Urinary bladder (tissue), 4 donors: ENCODE measurements around the gene MEIOC. TPM values are rescaled to one million over a fixed set of nuclear protein-coding genes. Genes with fewer than 3 reads are reported as not detected.
A peak's percentile ranks its signal among the peaks of the same experiment; 100 is the strongest.
"Not testable (repeated sequence)": the region's sequence is repeated elsewhere in the genome, so short reads cannot be mapped to it uniquely, and the experiment has no call there.

Experiments
- DNase-seq: peaks from one replicate; pipeline ENCODE4 v3.0.0-alpha.2; 2015; ENCODE audit errors: extremely low spot score
- H3K27ac ChIP-seq: one replicate; pipeline ENCODE4 v1.5.1; 2013; ENCODE audit warnings: low read depth, mild to moderate bottlenecking, moderate library complexity
- H3K36me3 ChIP-seq: one replicate; pipeline ENCODE4 v1.6.1; 2013; ENCODE audit warnings: mild to moderate bottlenecking, moderate library complexity; ENCODE audit not compliant: insufficient read depth
- H3K4me1 ChIP-seq: one replicate; pipeline ENCODE4 v1.6.1; 2013; ENCODE audit warnings: mild to moderate bottlenecking, moderate library complexity; ENCODE audit not compliant: insufficient read depth
- H3K4me3 ChIP-seq: one replicate; pipeline ENCODE4 v1.5.1; 2013; ENCODE audit warnings: low read depth, low read length
- WGBS: extraction: QIAGEN DNeasy Blood & Tissue Kit; methylation state at CpG from one replicate; pipeline ENCODE4 v1.1.7; 2013; 5-methylcytosine and 5-hydroxymethylcytosine counted together
- polyA plus RNA-seq: library from polyadenylated mRNA; stranded (reverse); fragments of 200-250 nt; gene quantifications from one replicate; pipeline ENCODE4 v1.2.3, GENCODE V29; 2013
- small RNA-seq: library from RNA; depleted of rRNA; stranded (forward); fragments of <200 nt; gene quantifications from one replicate; pipeline ENCODE3, GENCODE V24; 2014
- total RNA-seq: library from RNA; depleted of rRNA; stranded (reverse); fragments of >200 nt; gene quantifications from one replicate; pipeline ENCODE4 v1.2.3, GENCODE V29; 2014
- donor health status: healthy with polysubstance abuse.
- donor health status: healthy.

The MEIOC gene
- total and polyA plus RNA-seq, 2 donors, result 0.05 TPM; not detected in 1

DNA sequence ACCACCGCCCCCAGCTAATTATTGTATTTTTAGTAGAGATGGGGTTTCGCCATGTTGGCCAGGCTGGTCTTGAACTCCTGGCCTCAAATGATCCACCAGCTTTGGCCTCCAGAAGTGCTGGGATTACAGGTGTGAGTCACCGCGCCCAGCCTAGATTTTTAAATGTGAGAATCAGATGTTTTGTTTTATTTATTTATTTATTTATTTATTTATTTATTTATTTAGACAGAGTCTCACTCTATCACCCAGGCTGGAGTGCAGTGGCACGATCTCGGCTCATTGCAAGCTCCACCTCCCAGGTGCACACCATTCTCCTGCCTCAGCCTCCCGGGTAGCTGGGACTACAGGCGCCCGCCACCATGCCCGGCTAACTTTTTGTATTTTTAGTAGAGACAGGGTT is 44.0 kb downstream of the MEIOC start:
- WGBS, result 90% methylated on average over 10 of the region's 10 CpGs
- not testable (repeated sequence) for H3K4me3 ChIP-seq, H3K4me1 ChIP-seq, H3K36me3 ChIP-seq, DNase-seq, H3K27ac ChIP-seq

DNA sequence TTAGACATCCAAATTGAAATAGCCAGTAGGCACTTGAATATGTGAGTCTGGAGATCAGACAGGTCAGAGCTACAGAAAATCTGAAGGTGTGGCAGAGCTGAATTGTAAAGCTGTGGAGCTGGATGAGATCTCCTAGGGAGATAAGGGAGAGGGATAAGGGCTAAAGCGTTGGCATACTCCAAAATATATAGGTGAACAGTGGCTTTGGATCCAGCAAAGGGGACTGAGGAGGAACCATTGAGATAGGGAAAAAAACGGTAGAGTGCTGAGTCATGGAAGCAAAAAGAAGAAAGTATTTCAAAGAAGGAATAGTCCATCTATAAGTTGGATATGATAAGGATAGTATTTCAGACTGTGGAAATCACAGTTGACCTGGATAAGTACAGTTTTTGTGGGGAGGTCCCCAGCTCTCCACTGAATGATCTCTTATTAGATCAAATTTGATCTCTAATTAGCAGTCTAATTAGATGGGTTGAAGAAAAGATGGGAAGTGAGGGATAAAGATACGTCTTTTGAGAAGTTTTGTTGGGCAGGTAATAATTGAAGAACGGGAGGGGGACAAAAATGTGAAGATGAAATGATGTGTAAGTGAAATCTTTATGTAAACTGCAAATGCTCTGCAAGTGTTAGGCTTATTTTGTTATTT is 51.6 kb downstream of the MEIOC start:
- H3K36me3 ChIP-seq, result no peaks in the 10 kb centered on the region
- H3K27ac ChIP-seq, result peak overlapping the region; percentile 48
- no peak for DNase-seq
- peak overlapping the region; percentile 70 for H3K4me3 ChIP-seq
- no peaks in the 10 kb centered on the region for H3K4me1 ChIP-seq
- 29% methylated on average over 4 of the region's 4 CpGs for WGBS

DNA sequence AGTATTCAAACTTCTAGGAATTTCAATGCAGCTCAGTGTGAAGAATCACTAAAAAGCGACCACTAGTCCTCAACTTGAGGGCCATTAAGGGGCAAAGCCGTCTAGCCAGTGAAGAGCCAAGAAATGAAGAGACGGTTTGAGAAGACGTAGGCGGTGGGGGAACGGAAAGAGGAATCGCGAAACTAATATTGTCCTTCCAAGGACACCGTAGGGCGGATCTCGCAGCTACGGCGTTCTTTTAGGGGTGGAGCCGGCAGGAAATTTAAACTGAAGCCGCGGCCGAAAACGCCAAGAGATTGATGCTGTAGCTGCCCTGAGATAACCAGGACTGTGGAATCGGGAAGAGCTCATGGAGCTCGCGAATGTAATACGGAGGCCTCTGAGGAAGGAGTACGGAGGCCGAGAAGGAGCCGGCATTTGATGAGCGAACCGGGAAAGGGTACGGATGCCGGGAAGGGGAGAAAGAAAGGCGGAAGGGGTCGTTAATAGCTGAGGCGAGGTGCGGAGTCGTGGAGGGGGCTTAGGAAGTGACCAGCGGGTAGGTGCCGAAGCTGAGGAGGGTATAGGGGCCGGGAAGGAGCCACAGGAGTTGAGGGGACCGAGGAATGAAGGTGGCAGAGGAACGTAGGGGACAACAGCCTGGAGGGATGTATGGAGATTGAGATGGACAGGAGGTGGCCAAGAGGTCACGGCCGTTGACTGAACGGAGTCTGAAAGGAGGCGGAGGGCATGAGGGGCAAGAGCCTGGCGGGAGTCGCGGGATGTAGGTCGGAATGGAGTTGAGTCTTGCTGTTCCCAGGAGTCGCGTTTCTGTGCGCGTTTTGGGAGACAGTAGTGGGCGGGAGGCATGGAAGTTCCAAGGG is 52.4 kb downstream of the MEIOC start, which contains the start of gene DBF4B:
DBF4B (plus strand) TSS at position 265 of the 863 bp plus-strand sequence; CDS start at position 421, 156 bp downstream.
- H3K4me1 ChIP-seq, result no peaks in the 10 kb centered on the region
- H3K36me3 ChIP-seq, result no peaks in the 10 kb centered on the region
- peak within 1 kb of the TSS; percentile 70 for H3K4me3 ChIP-seq
- WGBS, result under 1% methylated on average over 52 of the region's 52 CpGs
- peak; percentile 86 for DNase-seq
- H3K27ac ChIP-seq, result peak within 1 kb of the TSS; percentile 48

DNA sequence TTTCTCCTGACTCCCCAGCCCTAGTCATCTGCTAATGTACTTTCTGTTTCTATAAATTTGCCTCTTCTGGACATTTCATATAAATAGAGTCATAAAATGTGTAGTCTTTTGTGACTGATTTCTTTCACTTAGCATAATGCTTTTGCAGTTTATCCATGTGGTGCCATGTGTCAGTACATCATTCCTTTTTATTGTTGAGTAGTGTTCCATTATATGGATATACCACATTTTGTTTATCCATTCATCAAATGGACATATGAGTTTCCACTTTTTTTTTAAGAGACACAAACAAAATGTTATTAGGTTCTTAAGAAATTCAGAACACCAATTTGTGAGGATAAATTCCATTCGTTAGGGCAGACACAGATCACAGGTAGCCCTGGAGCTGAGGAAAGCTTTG is 63.2 kb downstream of the MEIOC start:
- DNase-seq, result no peak
- H3K4me3 ChIP-seq, result no peak overlapping the region
- no peak overlapping the region for H3K27ac ChIP-seq
- 95% methylated on average over 1 of the region's 1 CpG for WGBS
- H3K36me3 ChIP-seq, result no peaks in the 10 kb centered on the region
- H3K4me1 ChIP-seq, result no peaks in the 10 kb centered on the region

DNA sequence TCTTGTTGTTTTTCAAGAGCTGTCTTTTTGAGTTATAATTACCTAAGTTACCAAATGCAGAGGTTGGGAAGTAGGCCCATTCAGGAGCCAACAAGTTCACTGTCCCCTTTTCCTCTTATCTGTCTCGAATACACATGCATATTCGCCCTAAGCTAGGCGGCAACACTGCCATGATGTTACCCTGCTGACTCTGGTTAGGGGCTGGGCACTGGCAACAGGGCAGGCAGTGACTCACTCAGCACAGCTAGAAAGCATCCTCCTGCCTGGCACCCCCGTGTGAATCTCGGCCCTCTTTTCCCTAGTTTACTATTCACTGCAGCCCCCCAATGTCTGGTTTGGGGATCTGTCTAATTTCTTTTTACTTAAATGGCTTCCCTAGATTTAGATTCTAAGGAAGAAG is 66.0 kb downstream of the MEIOC start:
- 92% methylated on average over 5 of the region's 5 CpGs for WGBS
- no peak for DNase-seq
- H3K4me3 ChIP-seq, result no peak overlapping the region
- H3K4me1 ChIP-seq, result no peaks in the 10 kb centered on the region
- H3K27ac ChIP-seq, result no peak overlapping the region
- H3K36me3 ChIP-seq, result no peaks in the 10 kb centered on the region

Small RNA genes within 50 kb of the gene (small RNA-seq; reads per million reads assigned to genes)
- gene RN7SL819P (not detected), gene SMCO4P1 (not detected)

Other genes starting within 250 kb of the MEIOC start
- 63.4 TPM for gene GPATCH8, start 153.1 kb upstream of the MEIOC start, total RNA-seq
- gene GPATCH8, start 153.1 kb upstream of the MEIOC start, polyA plus RNA-seq, result 19.3 TPM
- gene FZD2, start 99.0 kb upstream of the MEIOC start, total RNA-seq, result 9.8 TPM
- 14.7 TPM for gene FZD2, start 99.0 kb upstream of the MEIOC start, polyA plus RNA-seq
- 27.4 TPM for gene CCDC43, start 33.3 kb downstream of the MEIOC start, total RNA-seq
- gene CCDC43, start 33.3 kb downstream of the MEIOC start, polyA plus RNA-seq, result 10.8 TPM
- gene DBF4B, start 52.2 kb downstream of the MEIOC start, total RNA-seq, result 7.1 TPM
- gene DBF4B, start 52.2 kb downstream of the MEIOC start, polyA plus RNA-seq, result 7.2 TPM
- 1.9 TPM for gene ADAM11, start 102.5 kb downstream of the MEIOC start, total RNA-seq
- gene ADAM11, start 102.5 kb downstream of the MEIOC start, polyA plus RNA-seq, result 0.81 TPM
- gene GJC1, start 173.8 kb downstream of the MEIOC start, total RNA-seq, result 63.2 TPM
- 21.8 TPM for gene GJC1, start 173.8 kb downstream of the MEIOC start, polyA plus RNA-seq
- gene HIGD1B, start 191.4 kb downstream of the MEIOC start, total RNA-seq, result 2.1 TPM
- gene HIGD1B, start 191.4 kb downstream of the MEIOC start, polyA plus RNA-seq, result 9.6 TPM
- gene EFTUD2, start 243.0 kb downstream of the MEIOC start, total RNA-seq, result 79.3 TPM
- 34.4 TPM for gene EFTUD2, start 243.0 kb downstream of the MEIOC start, polyA plus RNA-seq